Measurements from ENCODE around the gene CPT1B. TPM values are rescaled to one million over a fixed set of nuclear protein-coding genes. Genes with fewer than 3 reads are reported as not detected.

CPT1B gene
- total RNA-seq, 6 donors from 2014 or later, result 7.3 to 54.5 (median 19.4) TPM

DNA sequence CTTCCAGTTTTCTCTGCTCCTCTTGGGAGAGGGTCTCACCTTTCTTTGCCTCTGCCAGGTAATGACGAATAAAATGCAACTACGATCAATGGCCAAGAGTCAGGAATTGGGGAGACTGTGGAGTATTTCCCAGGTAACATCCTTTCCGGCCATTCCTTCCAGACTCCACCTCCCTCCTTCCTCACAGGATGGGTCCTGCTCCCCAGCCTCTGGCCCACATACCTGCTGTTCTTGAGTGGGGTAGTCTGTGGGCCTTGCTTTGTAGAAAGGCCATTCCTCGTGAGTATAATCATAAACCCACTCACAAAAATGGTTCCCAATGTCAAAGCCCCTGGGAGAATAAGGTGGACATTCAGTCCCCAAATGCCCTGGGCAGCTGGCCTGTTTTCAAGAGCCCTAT lies 1.5 kb upstream of the CPT1B start:
- ATAC-seq (ENCODE audit: low FRiP score in 2 of 2), result no peak
- Histone ChIP-seq H3K4me1 (peaks cover 19 to 39% (median 28%) of the 10 kb centered on the region in 4 donors), H3K27ac (no peak overlapping the region), H3K27me3 (no peaks in the 10 kb centered on the region), H3K4me3 (no peak overlapping the region), H3K9me3 (no peaks in the 10 kb centered on the region), H3K36me3 (peaks cover 0 to 15% (median 10%) of the 10 kb centered on the region in 4 donors)
- no peak for DNase-seq
- TF ChIP-seq EP300 (IDR thresholded peaks at IDR 0.05) (no peak), POLR2A (IDR thresholded peaks at IDR 0.05) (no peak), POLR2AphosphoS5 (IDR thresholded peaks at IDR 0.05) (no peak)
- TF ChIP-seq, protein P1, sequence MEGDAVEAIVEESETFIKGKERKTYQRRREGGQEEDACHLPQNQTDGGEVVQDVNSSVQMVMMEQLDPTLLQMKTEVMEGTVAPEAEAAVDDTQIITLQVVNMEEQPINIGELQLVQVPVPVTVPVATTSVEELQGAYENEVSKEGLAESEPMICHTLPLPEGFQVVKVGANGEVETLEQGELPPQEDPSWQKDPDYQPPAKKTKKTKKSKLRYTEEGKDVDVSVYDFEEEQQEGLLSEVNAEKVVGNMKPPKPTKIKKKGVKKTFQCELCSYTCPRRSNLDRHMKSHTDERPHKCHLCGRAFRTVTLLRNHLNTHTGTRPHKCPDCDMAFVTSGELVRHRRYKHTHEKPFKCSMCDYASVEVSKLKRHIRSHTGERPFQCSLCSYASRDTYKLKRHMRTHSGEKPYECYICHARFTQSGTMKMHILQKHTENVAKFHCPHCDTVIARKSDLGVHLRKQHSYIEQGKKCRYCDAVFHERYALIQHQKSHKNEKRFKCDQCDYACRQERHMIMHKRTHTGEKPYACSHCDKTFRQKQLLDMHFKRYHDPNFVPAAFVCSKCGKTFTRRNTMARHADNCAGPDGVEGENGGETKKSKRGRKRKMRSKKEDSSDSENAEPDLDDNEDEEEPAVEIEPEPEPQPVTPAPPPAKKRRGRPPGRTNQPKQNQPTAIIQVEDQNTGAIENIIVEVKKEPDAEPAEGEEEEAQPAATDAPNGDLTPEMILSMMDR (IDR thresholded peaks at IDR 0.05), result no peak
- 94 to 96% methylated on average over 4 of the region's 4 CpGs for WGBS, 2 donors

DNA sequence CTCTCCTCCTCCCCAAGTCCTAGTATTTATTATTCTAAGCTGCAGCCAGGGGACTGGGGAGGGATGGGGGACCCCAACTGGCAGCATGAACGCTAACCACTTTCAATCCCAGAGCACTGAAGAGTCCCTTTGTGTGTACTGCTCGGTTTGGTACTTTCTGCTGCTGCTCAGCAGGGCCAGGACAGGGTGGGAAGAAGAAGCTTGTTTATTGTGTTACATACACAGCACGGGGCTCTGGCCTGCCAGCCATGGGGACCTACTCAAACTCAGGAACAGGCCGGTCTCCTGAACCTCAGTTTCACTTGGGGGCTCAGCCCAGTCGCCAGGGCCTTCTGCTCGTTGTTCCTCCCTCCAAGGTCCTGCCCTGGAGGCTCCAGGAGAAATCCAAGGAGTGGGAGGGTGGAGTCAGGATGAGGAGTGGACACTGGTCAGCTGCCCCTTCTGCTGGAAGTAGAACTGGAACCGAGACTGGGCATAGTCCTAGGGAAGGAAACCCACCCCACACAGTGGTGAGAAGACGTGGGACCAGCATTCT lies 616 bp upstream of the CPT1B start:
- DNase-seq, result no peak
- H3K9me3 ChIP-seq, result no peaks in the 10 kb centered on the region
- no peak overlapping the region for H3K27ac ChIP-seq
- peaks cover 19 to 38% (median 26%) of the 10 kb centered on the region in 4 donors for H3K4me1 ChIP-seq
- WGBS, 2 donors, result 79 to 81% methylated on average over 7 to 8 of the region's 8 CpGs
- TF ChIP-seq, protein P1 (IDR thresholded peaks at IDR 0.05), result no peak
- H3K36me3 ChIP-seq, result peaks cover 0 to 15% (median 10%) of the 10 kb centered on the region in 4 donors
- H3K4me3 ChIP-seq, result no peak overlapping the region
- ATAC-seq (ENCODE audit: low FRiP score in 2 of 2), result no peak
- no peaks in the 10 kb centered on the region for H3K27me3 ChIP-seq

DNA sequence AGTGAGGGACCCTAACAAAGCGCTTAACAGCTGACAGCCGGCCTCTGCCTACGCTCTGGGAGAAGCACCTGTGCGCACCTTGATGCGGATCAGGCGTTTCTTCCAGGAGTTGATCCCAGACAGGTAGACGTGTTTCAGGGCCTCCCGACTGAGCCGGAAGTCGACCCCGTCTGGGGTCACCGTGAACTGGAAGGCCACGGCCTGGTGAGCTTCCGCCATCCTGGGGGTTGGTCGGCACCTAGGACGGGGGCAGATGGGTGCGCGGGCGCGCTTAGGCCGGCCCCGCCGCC lies 585 bp downstream of the CPT1B start:
- Histone ChIP-seq H3K4me3 (no peak overlapping the region), H3K9me3 (no peaks in the 10 kb centered on the region), H3K4me1 (peaks cover 17 to 31% (median 20%) of the 10 kb centered on the region in 4 donors), H3K36me3 (peaks cover 0 to 15% (median 10%) of the 10 kb centered on the region in 4 donors), H3K27ac (no peak overlapping the region), H3K27me3 (no peaks in the 10 kb centered on the region)
- no peak for TF ChIP-seq POLR2AphosphoS5 (IDR thresholded peaks at IDR 0.05)
- no peak for TF ChIP-seq POLR2A (IDR thresholded peaks at IDR 0.05)
- TF ChIP-seq, protein P1 (IDR thresholded peaks at IDR 0.05), result no peak
- no peak for TF ChIP-seq EP300 (IDR thresholded peaks at IDR 0.05)
- ATAC-seq (ENCODE audit: low FRiP score in 2 of 2) (no peak), DNase-seq (no peak)
- 55 to 100% methylated on average over 3 to 10 of the region's 23 CpGs for WGBS, 2 donors

DNA sequence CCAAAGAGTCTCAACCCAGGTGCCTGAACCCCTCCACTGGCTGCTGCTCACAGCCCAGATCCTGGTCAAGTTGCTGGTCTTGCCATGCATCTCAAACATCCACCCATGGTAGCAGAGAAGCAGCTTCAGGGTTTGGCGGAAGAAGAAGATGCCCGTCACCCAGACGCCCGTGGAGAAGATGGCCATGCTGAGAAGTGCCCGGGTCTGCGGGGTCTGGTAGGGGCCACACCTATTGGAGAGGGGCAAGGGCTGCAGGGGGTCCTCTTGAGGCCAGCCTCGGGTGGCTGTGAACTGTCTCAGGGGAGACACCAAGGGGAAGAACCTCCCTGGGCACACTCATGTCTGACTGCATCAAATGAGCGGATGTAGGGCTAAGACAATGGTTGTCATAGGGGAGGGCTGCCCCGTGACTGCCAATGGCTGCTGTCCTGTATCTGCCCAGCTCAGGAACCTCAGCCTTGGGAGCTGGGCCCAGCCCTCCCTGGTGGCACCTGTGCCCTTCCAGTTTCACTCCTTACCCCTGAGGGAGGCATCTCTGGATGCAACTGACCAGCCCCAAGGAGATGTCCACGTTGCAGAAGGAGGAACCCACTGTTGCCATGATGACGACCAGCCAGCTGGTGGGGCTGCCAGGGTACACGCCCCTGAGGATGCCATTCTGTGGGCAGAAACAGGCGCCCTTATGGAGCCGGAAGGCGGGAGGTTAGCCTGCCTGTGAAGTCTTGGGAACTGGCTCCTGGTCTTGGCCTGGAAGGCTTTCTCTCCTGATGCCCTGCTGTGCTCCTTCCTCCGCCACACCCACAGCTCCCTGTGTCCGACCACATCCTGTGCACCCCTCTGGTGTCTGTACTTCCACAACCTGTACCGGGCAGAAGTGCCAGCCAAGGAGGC lies 1.2 kb downstream of the CPT1B start:
- Histone ChIP-seq H3K4me3 (no peak overlapping the region), H3K27ac (no peak overlapping the region), H3K9me3 (no peaks in the 10 kb centered on the region), H3K4me1 (peaks cover 16 to 29% (median 20%) of the 10 kb centered on the region in 4 donors), H3K36me3 (peaks cover 0 to 16% (median 10%) of the 10 kb centered on the region in 4 donors), H3K27me3 (no peaks in the 10 kb centered on the region)
- DNase-seq (no peak), ATAC-seq (ENCODE audit: low FRiP score in 2 of 2) (no peak)
- TF ChIP-seq EP300 (IDR thresholded peaks at IDR 0.05), result no peak
- no peak for TF ChIP-seq POLR2AphosphoS5 (IDR thresholded peaks at IDR 0.05)
- TF ChIP-seq, protein P1 (IDR thresholded peaks at IDR 0.05), result no peak
- TF ChIP-seq POLR2A (IDR thresholded peaks at IDR 0.05), result no peak
- 80 to 90% methylated on average over 11 to 18 of the region's 18 CpGs for WGBS, 2 donors
